Measurements from ENCODE around the gene HDHD3. TPM values are rescaled to one million over a fixed set of nuclear protein-coding genes. Genes with fewer than 3 reads are reported as not detected.

Gene HDHD3
- total RNA-seq, 1 donor = 7.2 TPM

- Histone ChIP-seq H4K20me1 (ENCODE audit: insufficient read depth, low read length) (no peaks in the 10 kb centered on the region), H3K9me3 (ENCODE audit: low read depth, low read length) (no peaks in the 10 kb centered on the region), H3K4me3 (ENCODE audit: insufficient read depth, low read length) (no peak overlapping the region), H3K36me3 (ENCODE audit: insufficient read depth, low read length) (no peaks in the 10 kb centered on the region), H3K4me2 (ENCODE audit: insufficient read depth, low read length) (no peak overlapping the region), H3K4me1 (ENCODE audit: insufficient read depth, low read length) (peaks cover 13% of the 10 kb centered on the region), H3K27me3 (ENCODE audit: insufficient read depth, low read length) (peaks cover 5% of the 10 kb centered on the region), H3K27ac (ENCODE audit: low read depth, low read length) (no peak overlapping the region), H3K79me2 (ENCODE audit: insufficient read depth, low read length) (no peaks in the 10 kb centered on the region), H2AFZ (ENCODE audit: low read length) (peak overlapping the region; percentile 77)
- peak; percentile 93 for DNase-seq (ENCODE audit: insufficient read length, low spot score, missing footprints)
- no peak for TF ChIP-seq CTCF (IDR thresholded peaks at IDR 0.05; ENCODE audit: extremely low read depth, low read depth, low read length)
Observed at GRCh38 chr9:113343732-113344231, 33.0 kb downstream of the HDHD3 start.

- Histone ChIP-seq H3K4me3 (ENCODE audit: insufficient read depth, low read length) (no peak overlapping the region), H3K4me1 (ENCODE audit: insufficient read depth, low read length) (peaks cover 13% of the 10 kb centered on the region), H4K20me1 (ENCODE audit: insufficient read depth, low read length) (no peaks in the 10 kb centered on the region), H3K27ac (ENCODE audit: low read depth, low read length) (no peak overlapping the region), H2AFZ (ENCODE audit: low read length) (peak overlapping the region; percentile 19), H3K4me2 (ENCODE audit: insufficient read depth, low read length) (no peak overlapping the region), H3K36me3 (ENCODE audit: insufficient read depth, low read length) (no peaks in the 10 kb centered on the region), H3K9me3 (ENCODE audit: low read depth, low read length) (no peaks in the 10 kb centered on the region), H3K27me3 (ENCODE audit: insufficient read depth, low read length) (no peaks in the 10 kb centered on the region), H3K79me2 (ENCODE audit: insufficient read depth, low read length) (no peaks in the 10 kb centered on the region)
- no peak for TF ChIP-seq CTCF (IDR thresholded peaks at IDR 0.05; ENCODE audit: extremely low read depth, low read depth, low read length)
- peak; percentile 53 for DNase-seq (ENCODE audit: insufficient read length, low spot score, missing footprints)
Observed at GRCh38 chr9:113341712-113342410, 34.9 kb downstream of the HDHD3 start.

- DNase-seq (ENCODE audit: insufficient read length, low spot score, missing footprints) = peak; percentile 97
- Histone ChIP-seq H2AFZ (ENCODE audit: low read length) (peak within 1 kb of the TSS; percentile 99), H3K9me3 (ENCODE audit: low read depth, low read length) (no peaks in the 10 kb centered on the region), H3K4me2 (ENCODE audit: insufficient read depth, low read length) (peak within 1 kb of the TSS; percentile 99), H3K4me1 (ENCODE audit: insufficient read depth, low read length) (peaks cover 13% of the 10 kb centered on the region), H3K27me3 (ENCODE audit: insufficient read depth, low read length) (no peaks in the 10 kb centered on the region), H3K36me3 (ENCODE audit: insufficient read depth, low read length) (no peaks in the 10 kb centered on the region), H3K4me3 (ENCODE audit: insufficient read depth, low read length) (peak within 1 kb of the TSS; percentile 93), H3K79me2 (ENCODE audit: insufficient read depth, low read length) (no peaks in the 10 kb centered on the region), H4K20me1 (ENCODE audit: insufficient read depth, low read length) (no peaks in the 10 kb centered on the region), H3K27ac (ENCODE audit: low read depth, low read length) (peak within 1 kb of the TSS; percentile 52)
- no peak for TF ChIP-seq CTCF (IDR thresholded peaks at IDR 0.05; ENCODE audit: extremely low read depth, low read depth, low read length)
Observed at GRCh38 chr9:113340011-113340699, 36.6 kb downstream of the HDHD3 start, which contains the start of gene WDR31. TSS of gene WDR31 (minus strand) at chr9:113340275. CDS start at chr9:113332022, 8,253 bp downstream.

- no peak overlapping the region for H3K27ac ChIP-seq (ENCODE audit: low read depth, low read length)
- no peaks in the 10 kb centered on the region for H3K79me2 ChIP-seq (ENCODE audit: insufficient read depth, low read length)
- DNase-seq (ENCODE audit: insufficient read length, low spot score, missing footprints) = no peak
- no peak overlapping the region for H3K4me2 ChIP-seq (ENCODE audit: insufficient read depth, low read length)
- peaks cover 9% of the 10 kb centered on the region for H3K4me1 ChIP-seq (ENCODE audit: insufficient read depth, low read length)
- no peak overlapping the region for H2AFZ ChIP-seq (ENCODE audit: low read length)
- H3K27me3 ChIP-seq (ENCODE audit: insufficient read depth, low read length) = no peaks in the 10 kb centered on the region
- H3K9me3 ChIP-seq (ENCODE audit: low read depth, low read length) = no peaks in the 10 kb centered on the region
- TF ChIP-seq CTCF (IDR thresholded peaks at IDR 0.05; ENCODE audit: extremely low read depth, low read depth, low read length) = no peak
- no peak overlapping the region for H3K4me3 ChIP-seq (ENCODE audit: insufficient read depth, low read length)
- H3K36me3 ChIP-seq (ENCODE audit: insufficient read depth, low read length) = no peaks in the 10 kb centered on the region
- no peaks in the 10 kb centered on the region for H4K20me1 ChIP-seq (ENCODE audit: insufficient read depth, low read length)
Observed at GRCh38 chr9:113337714-113338113, 39.1 kb downstream of the HDHD3 start.

Data from osteoblast (primary cell).